ENCODE results near the gene ISG15. TPM values are rescaled to one million over a fixed set of nuclear protein-coding genes. Genes with fewer than 3 reads are reported as not detected.

The ISG15 gene
- total and polyA plus RNA-seq, 9 of the 15 experiments (the other 6 are each of a cell fraction or from before 2014, with no cell fraction given), result 0.40 to 58.3 (median 12.2) TPM

- H3K4me1 ChIP-seq (replicated peaks in 1 of 2; ENCODE audit: control insufficient read depth in 2 of 2, insufficient read depth in 2 of 2, low read length in 2 of 2), result peaks cover 0 to 54% of the 10 kb centered on the region in 2 experiments; a peak in 2 of 5 replicates
- H4K20me1 ChIP-seq (replicated peaks; ENCODE audit: control insufficient read depth, insufficient read depth, low read length), result no peaks in the 10 kb centered on the region
- ChIA-PET CTCF (ENCODE audit: low intra/inter-chr PET ratio) (no interaction called here), POLR2A (no interaction called here)
- no peak overlapping the region for H3K4me3 ChIP-seq
- ATAC-seq (no peak), DNase-seq (ENCODE audit: extremely low read depth in 1 of 4, low spot score in 3 of 4) (no peak), FAIRE-seq (no peak)
- no peak overlapping the region for H3K9ac ChIP-seq (ENCODE audit: insufficient read depth in 1 of 2, low read depth in 2 of 2, low read length in 2 of 2)
- no peaks in the 10 kb centered on the region; the same call in 2 of the 3 replicates for H3K79me2 ChIP-seq (ENCODE audit: control insufficient read depth, insufficient read depth, low read length)
- H3K36me3 ChIP-seq (ENCODE audit: control insufficient read depth, insufficient read depth, low read length), result peaks cover 85% of the 10 kb centered on the region; the same call in 2 of the 3 replicates
- H3K9me1 ChIP-seq (ENCODE audit: control insufficient read depth, insufficient read depth, low read length), result no peaks in the 10 kb centered on the region
- H3K27ac ChIP-seq (ENCODE audit: extremely low read depth, low read depth, low read length), result no peak overlapping the region
- H3K27me3 ChIP-seq (ENCODE audit: control insufficient read depth in 2 of 2, insufficient read depth in 2 of 2, low read length in 2 of 2), result no peaks in the 10 kb centered on the region
- WGBS (ENCODE audit: insufficient coverage, low coverage, missing lambda C conversion rate), result 93% methylated on average over 10 of the region's 20 CpGs
- BruUV-seq (replicated peaks), result TSS peak; percentile 37
- in situ Hi-C loops (cut with MboI) (no loop called here), intact Hi-C loops (cut with micrococcal nuclease) (no loop called here)
- no peak for TF ChIP-seq DLX4 (CRISPR knock-in tag; IDR thresholded peaks at IDR 0.05)
- TF ChIP-seq CTCFL (IDR thresholded peaks at IDR 0.05; ENCODE audit: borderline replicate concordance, insufficient read depth, low read depth, low read length, poor library complexity, severe bottlenecking), result no peak
- TF ChIP-seq SLC30A9 (CRISPR knock-in tag; IDR thresholded peaks at IDR 0.05), result no peak
- no peak for TF ChIP-seq NCOA4 (IDR thresholded peaks at IDR 0.05; ENCODE audit: partially characterized antibody)
- TF ChIP-seq, protein P1, sequence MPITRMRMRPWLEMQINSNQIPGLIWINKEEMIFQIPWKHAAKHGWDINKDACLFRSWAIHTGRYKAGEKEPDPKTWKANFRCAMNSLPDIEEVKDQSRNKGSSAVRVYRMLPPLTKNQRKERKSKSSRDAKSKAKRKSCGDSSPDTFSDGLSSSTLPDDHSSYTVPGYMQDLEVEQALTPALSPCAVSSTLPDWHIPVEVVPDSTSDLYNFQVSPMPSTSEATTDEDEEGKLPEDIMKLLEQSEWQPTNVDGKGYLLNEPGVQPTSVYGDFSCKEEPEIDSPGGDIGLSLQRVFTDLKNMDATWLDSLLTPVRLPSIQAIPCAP (CRISPR knock-in tag; IDR thresholded peaks at IDR 0.05; ENCODE audit: borderline replicate concordance), result no peak
- TF ChIP-seq BMI1 (IDR thresholded peaks at IDR 0.05; ENCODE audit: low read length), result no peak
- TF ChIP-seq IFI16 (CRISPR knock-in tag; IDR thresholded peaks at IDR 0.05), result no peak
- no peak for TF ChIP-seq RFX5 (IDR thresholded peaks at IDR 0.05; ENCODE audit: low read depth, low read length)
- TF ChIP-seq SIX5 (IDR thresholded peaks at IDR 0.05; ENCODE audit: borderline replicate concordance in 1 of 2, insufficient read depth in 1 of 2, low read depth in 1 of 2, low read length in 2 of 2), result no peak
- no peak for TF ChIP-seq NR0B1 (IDR thresholded peaks at IDR 0.05; ENCODE audit: partially characterized antibody)
- no peak for TF ChIP-seq GTF2B (IDR thresholded peaks at IDR 0.05; ENCODE audit: extremely low read depth, insufficient read length)
- no peak overlapping the region for H3K4me2 ChIP-seq (ENCODE audit: insufficient read depth, low read length)
- no peaks in the 10 kb centered on the region for H3K9me3 ChIP-seq (replicated peaks; ENCODE audit: control insufficient read depth, insufficient read depth, low read depth, low read length)
- no peak overlapping the region for H2AFZ ChIP-seq (ENCODE audit: low read depth, low read length)
These were observed 32.9 kb downstream of the ISG15 start for GRCh38 chr1:1046243-1046642.
